Fibroblast of mammary gland (primary cell): ENCODE measurements around the gene RBMS3.

Experiments used
- DNase-seq: peaks from one replicate; pipeline ENCODE4 v3.0.0-alpha.2; 2010; ENCODE audit warnings: low read depth
- H3K4me3 ChIP-seq: 2 replicates; pipeline ENCODE4 v1.5.1; 2011; ENCODE audit warnings: low read depth, mild to moderate bottlenecking, low read length, moderate library complexity; ENCODE audit not compliant: control insufficient read depth
- TF ChIP-seq, protein P1 (sequence below): conservative IDR thresholded peaks from 2 replicates; pipeline ENCODE4 v1.5.1; 2011; ENCODE audit warnings: low read depth, low read length, inconsistent platforms; ENCODE audit not compliant: control insufficient read depth, insufficient read depth

The RBMS3 gene

DNA sequence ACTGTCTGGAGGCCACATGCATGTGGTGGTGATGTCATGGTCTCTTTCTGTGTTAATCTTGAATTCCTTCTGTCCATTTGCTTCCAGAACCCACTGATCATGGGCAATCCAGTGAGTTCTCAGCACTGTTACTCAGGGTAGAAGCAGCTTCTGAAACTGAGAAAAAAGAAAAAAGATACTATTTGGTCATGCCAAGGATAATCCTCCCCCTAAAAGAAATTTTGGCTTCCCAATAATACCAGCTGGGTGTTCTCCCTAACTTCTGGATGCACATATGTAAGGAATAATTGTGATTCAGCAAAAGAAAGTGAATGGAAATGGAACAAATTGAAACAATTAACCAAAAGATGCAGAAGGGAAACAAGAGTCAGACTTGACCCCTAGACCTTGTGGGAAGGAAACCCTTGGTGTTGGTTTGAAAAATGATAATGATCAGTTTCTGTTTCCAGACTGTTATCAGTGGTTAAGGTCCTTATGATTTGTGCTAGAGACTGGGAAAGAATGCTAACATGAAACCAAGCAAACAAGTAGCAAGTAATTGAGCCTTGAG lies 92.3 kb downstream of the RBMS3 start:
- H3K4me3 ChIP-seq = no peak overlapping the region
- TF ChIP-seq, protein P1, sequence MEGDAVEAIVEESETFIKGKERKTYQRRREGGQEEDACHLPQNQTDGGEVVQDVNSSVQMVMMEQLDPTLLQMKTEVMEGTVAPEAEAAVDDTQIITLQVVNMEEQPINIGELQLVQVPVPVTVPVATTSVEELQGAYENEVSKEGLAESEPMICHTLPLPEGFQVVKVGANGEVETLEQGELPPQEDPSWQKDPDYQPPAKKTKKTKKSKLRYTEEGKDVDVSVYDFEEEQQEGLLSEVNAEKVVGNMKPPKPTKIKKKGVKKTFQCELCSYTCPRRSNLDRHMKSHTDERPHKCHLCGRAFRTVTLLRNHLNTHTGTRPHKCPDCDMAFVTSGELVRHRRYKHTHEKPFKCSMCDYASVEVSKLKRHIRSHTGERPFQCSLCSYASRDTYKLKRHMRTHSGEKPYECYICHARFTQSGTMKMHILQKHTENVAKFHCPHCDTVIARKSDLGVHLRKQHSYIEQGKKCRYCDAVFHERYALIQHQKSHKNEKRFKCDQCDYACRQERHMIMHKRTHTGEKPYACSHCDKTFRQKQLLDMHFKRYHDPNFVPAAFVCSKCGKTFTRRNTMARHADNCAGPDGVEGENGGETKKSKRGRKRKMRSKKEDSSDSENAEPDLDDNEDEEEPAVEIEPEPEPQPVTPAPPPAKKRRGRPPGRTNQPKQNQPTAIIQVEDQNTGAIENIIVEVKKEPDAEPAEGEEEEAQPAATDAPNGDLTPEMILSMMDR = no peak
- DNase-seq = peak; percentile 68

DNA sequence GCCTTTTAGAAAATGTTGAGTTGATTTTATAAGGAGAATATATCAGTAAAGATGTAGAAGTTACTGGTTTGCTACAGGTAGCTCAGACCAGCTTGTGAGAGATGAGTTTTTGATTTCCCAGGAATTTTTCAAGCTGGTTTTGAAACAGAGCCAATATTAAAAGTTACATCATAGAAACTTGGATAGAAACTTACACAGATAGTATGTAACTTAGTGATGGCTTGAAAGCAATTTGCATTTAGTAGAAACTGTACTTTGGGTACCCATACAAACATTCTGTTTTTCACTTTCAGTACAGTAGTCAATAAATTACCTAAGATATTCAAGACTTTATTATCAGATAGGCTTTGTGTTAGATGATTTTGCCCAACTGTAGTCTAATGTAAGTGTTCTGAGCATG lies 93.4 kb downstream of the RBMS3 start:
- peak; percentile 3 for DNase-seq
- no peak overlapping the region for H3K4me3 ChIP-seq
- TF ChIP-seq, protein P1 = no peak

DNA sequence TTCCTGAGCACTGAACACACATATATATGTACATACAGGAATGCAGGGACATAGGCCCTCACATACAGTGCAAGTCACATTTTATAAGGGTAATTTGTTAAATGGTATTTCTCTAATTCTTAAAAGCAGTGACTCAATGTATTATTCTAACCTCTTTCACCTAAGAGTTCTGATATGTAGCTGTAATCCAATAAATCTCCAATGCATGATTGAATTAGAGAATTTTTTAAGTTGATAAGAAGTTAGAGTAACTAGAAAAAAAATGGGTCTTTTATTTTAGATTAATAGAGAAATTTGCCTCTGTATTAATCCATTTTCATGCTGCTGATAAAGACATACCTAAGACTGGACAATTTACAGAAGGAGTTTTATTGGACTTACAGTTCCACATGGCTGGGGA lies 98.2 kb downstream of the RBMS3 start:
- TF ChIP-seq, protein P1 = no peak
- no peak for DNase-seq
- no peak overlapping the region for H3K4me3 ChIP-seq

DNA sequence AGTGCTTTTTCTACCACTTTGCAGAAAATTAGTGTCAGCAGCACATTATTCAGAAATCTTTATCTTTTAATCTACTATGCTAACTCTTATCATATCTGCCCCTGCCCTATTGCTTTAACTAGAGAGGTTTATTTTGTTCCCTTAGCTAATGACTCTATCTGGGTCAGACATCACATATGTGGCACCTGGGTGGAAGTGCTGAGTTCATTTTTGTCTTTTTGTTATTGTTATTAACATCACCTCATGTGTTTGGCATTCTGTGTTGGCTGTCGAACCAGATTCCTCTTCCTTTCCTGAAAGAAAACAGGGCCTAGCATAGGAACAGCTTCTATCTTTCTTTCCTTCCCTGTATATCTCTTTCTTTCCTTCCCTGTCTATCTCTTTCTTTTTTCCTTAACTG lies 100.7 kb downstream of the RBMS3 start:
- TF ChIP-seq, protein P1 = no peak
- H3K4me3 ChIP-seq = no peak overlapping the region
- DNase-seq = peak; percentile 35

DNA sequence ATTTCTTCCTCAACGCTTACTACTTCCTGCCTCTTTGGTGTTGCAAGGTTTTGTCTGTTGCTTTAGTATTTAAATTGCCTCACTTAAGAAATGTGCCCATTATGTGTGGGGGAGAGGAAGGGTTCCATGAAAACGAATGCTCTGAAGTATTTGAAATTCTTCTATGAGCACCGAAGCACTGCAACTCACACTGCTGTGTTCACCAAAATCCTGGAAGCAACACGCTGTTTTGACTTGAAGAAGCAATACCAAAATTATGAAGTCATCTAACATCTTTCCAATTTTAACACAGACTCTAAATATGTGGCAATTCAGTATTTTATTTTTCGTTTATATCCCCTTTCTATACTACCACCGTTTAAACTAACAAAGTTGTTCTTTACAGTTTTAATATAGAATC lies 101.5 kb downstream of the RBMS3 start:
- H3K4me3 ChIP-seq = no peak overlapping the region
- DNase-seq = peak; percentile 38
- TF ChIP-seq, protein P1 = no peak

GRCh38 chr3:29382845-29383244 lies 102.0 kb downstream of the RBMS3 start:
- no peak overlapping the region for H3K4me3 ChIP-seq
- TF ChIP-seq, protein P1 = no peak
- DNase-seq = no peak

DNA sequence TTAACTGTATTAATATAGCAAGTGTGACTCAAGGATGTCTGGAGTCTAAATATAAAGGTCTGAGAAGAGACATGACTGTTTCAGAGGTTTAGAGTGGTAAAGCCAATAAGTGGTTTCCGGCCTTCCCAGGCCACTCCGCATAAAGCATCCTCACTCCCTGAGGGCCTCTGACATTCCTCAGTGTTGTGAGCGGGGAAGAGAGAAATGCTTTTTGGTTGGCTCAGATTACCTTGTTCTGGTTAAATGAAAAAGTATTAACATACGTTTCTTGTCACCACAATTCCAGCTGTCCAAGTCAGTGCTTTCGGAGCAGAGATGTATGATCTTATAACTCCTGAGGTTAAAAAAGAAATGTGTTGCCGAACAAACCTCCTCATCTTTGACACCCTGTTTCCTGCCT lies 103.8 kb downstream of the RBMS3 start:
- no peak overlapping the region for H3K4me3 ChIP-seq
- peak; percentile 80 for DNase-seq
- TF ChIP-seq, protein P1 = no peak
